ENCODE results near the gene MRPS6.

MRPS6 gene

DNA sequence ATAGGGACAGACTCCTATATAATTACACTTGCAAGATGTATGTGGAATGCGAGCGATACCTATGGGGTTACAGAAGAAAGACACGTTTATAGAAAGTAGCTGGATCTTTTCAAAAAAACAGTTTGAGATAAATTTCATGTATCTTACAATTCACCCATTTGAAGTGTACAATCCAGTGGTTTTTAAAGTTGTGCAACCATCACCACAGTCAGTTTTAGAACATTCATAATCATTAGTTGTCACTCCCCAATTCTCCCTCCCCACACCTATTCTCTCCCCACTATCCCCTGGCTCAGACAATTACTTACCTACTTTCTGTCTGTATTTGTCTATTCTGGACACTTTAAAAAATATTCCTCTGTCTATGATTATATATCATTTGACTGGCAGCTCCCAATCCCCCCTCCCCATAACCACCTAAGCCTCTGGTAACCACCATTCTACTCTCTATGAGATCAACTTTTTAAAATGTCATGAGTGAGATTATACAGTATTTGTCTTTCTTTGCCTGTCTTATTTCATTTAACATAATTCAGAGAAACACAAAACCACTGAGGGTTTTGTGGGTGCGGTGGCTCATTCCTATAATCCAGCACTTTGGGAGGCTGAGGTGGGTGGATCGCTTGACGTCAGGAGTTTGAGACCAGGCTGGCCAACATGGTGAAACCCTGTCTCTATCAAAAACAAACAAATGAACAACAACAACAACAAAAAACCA, 39.1 kb downstream of the MRPS6 start:
- Histone ChIP-seq H3K27ac (replicated peaks) (no peak overlapping the region), H3K27me3 (ENCODE audit: insufficient read depth, poor library complexity, severe bottlenecking) (no peaks in the 10 kb centered on the region), H3K4me3 (replicated peaks; ENCODE audit: insufficient read depth, low read length) (no peak overlapping the region)
- TF ChIP-seq, protein P1, sequence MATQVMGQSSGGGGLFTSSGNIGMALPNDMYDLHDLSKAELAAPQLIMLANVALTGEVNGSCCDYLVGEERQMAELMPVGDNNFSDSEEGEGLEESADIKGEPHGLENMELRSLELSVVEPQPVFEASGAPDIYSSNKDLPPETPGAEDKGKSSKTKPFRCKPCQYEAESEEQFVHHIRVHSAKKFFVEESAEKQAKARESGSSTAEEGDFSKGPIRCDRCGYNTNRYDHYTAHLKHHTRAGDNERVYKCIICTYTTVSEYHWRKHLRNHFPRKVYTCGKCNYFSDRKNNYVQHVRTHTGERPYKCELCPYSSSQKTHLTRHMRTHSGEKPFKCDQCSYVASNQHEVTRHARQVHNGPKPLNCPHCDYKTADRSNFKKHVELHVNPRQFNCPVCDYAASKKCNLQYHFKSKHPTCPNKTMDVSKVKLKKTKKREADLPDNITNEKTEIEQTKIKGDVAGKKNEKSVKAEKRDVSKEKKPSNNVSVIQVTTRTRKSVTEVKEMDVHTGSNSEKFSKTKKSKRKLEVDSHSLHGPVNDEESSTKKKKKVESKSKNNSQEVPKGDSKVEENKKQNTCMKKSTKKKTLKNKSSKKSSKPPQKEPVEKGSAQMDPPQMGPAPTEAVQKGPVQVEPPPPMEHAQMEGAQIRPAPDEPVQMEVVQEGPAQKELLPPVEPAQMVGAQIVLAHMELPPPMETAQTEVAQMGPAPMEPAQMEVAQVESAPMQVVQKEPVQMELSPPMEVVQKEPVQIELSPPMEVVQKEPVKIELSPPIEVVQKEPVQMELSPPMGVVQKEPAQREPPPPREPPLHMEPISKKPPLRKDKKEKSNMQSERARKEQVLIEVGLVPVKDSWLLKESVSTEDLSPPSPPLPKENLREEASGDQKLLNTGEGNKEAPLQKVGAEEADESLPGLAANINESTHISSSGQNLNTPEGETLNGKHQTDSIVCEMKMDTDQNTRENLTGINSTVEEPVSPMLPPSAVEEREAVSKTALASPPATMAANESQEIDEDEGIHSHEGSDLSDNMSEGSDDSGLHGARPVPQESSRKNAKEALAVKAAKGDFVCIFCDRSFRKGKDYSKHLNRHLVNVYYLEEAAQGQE (IDR thresholded peaks at IDR 0.05; ENCODE audit: insufficient replicate concordance, low read depth), result no peak
- TF ChIP-seq, protein P2, sequence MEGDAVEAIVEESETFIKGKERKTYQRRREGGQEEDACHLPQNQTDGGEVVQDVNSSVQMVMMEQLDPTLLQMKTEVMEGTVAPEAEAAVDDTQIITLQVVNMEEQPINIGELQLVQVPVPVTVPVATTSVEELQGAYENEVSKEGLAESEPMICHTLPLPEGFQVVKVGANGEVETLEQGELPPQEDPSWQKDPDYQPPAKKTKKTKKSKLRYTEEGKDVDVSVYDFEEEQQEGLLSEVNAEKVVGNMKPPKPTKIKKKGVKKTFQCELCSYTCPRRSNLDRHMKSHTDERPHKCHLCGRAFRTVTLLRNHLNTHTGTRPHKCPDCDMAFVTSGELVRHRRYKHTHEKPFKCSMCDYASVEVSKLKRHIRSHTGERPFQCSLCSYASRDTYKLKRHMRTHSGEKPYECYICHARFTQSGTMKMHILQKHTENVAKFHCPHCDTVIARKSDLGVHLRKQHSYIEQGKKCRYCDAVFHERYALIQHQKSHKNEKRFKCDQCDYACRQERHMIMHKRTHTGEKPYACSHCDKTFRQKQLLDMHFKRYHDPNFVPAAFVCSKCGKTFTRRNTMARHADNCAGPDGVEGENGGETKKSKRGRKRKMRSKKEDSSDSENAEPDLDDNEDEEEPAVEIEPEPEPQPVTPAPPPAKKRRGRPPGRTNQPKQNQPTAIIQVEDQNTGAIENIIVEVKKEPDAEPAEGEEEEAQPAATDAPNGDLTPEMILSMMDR (IDR thresholded peaks at IDR 0.05; ENCODE audit: insufficient read depth, low read length), result no peak
- no peak for TF ChIP-seq POLR2AphosphoS5 (IDR thresholded peaks at IDR 0.05; ENCODE audit: low read depth)
- no peak for DNase-seq (ENCODE audit: low read depth in 1 of 2, low spot score in 1 of 2)

DNA sequence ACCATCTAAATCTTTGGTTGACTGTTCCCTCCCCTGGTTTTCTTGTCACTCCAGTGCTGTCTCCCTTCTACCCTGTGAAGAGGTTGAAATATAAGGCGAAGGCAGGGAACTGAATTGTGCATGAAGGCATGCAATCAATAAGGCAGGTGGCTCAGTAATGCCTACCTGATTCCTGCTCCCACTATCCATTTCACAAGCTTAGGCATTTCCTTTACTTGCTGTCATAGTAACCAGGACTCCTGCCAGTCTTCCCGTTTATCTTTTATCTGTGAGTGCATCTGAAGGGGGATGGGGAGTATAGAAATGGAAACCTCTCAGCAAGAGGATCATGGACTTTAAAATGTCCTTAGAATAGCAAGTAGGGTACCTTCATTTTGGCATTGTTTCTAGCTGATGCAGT, 40.5 kb downstream of the MRPS6 start:
- DNase-seq (ENCODE audit: low read depth in 1 of 2, low spot score in 1 of 2), result no peak
- Histone ChIP-seq H3K27me3 (ENCODE audit: insufficient read depth, poor library complexity, severe bottlenecking) (no peaks in the 10 kb centered on the region), H3K4me3 (replicated peaks; ENCODE audit: insufficient read depth, low read length) (no peak overlapping the region), H3K27ac (replicated peaks) (no peak overlapping the region)
- TF ChIP-seq GABPA (IDR thresholded peaks at IDR 0.05; ENCODE audit: low read depth) (no peak), SPI1 (IDR thresholded peaks at IDR 0.05; ENCODE audit: borderline replicate concordance, low read depth) (no peak), POLR2AphosphoS5 (IDR thresholded peaks at IDR 0.05; ENCODE audit: low read depth) (no peak)
- TF ChIP-seq, protein P2 (IDR thresholded peaks at IDR 0.05; ENCODE audit: insufficient read depth, low read length), result no peak
- TF ChIP-seq, protein P1 (IDR thresholded peaks at IDR 0.05; ENCODE audit: insufficient replicate concordance, low read depth), result no peak

DNA sequence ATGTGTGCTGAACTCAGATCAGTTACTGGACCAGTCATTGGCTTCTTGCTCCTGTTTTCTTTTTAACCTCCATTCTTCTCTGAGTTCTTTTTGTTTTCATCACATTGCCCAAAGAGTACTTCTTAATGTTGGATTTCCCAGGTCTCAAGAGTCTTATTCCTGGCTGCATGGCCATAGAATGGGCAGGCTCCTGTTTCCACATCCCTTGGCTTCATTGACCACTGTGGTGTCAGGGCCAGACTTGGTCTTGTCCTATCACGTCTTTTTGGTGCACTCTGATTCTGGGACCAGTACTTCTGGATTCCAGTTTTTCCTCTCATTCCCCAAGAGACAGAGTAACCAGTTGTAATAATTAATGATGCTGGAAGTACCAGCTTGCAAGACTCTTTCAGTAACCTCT, 41.8 kb downstream of the MRPS6 start:
- DNase-seq (ENCODE audit: low read depth in 1 of 2, low spot score in 1 of 2), result no peak
- TF ChIP-seq, protein P2 (IDR thresholded peaks at IDR 0.05; ENCODE audit: insufficient read depth, low read length), result no peak
- TF ChIP-seq, protein P1 (IDR thresholded peaks at IDR 0.05; ENCODE audit: insufficient replicate concordance, low read depth), result no peak
- no peak for TF ChIP-seq GABPA (IDR thresholded peaks at IDR 0.05; ENCODE audit: low read depth)
- no peak for TF ChIP-seq POLR2AphosphoS5 (IDR thresholded peaks at IDR 0.05; ENCODE audit: low read depth)
- no peak for TF ChIP-seq SPI1 (IDR thresholded peaks at IDR 0.05; ENCODE audit: borderline replicate concordance, low read depth)
- Histone ChIP-seq H3K27me3 (ENCODE audit: insufficient read depth, poor library complexity, severe bottlenecking) (no peaks in the 10 kb centered on the region), H3K4me3 (replicated peaks; ENCODE audit: insufficient read depth, low read length) (no peak overlapping the region), H3K27ac (replicated peaks) (no peak overlapping the region)
